ENCODE results near the gene MRPL23.

DNA sequence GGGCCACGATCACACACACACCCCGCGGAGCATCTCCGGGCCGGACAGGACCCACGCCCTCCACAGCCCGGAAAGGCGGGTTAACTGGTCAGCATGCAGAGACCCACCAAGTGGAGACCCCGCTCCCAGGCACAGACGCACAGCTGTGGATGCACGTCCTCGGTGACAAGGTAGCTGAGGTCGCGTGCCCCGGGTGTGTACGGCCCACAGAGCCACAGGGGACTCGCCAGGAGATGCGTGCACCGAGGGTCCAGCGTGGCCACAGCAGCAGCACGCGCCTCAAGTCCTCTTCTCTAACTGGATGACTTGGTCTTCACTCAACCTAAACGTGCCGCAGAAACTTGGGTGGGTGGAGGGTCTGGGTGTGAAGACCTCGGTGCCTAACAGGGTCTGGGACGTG is 45.0 kb downstream of the MRPL23 start:
- TF ChIP-seq, protein P1, sequence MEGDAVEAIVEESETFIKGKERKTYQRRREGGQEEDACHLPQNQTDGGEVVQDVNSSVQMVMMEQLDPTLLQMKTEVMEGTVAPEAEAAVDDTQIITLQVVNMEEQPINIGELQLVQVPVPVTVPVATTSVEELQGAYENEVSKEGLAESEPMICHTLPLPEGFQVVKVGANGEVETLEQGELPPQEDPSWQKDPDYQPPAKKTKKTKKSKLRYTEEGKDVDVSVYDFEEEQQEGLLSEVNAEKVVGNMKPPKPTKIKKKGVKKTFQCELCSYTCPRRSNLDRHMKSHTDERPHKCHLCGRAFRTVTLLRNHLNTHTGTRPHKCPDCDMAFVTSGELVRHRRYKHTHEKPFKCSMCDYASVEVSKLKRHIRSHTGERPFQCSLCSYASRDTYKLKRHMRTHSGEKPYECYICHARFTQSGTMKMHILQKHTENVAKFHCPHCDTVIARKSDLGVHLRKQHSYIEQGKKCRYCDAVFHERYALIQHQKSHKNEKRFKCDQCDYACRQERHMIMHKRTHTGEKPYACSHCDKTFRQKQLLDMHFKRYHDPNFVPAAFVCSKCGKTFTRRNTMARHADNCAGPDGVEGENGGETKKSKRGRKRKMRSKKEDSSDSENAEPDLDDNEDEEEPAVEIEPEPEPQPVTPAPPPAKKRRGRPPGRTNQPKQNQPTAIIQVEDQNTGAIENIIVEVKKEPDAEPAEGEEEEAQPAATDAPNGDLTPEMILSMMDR (IDR thresholded peaks at IDR 0.05; ENCODE audit: poor library complexity), result no peak
- TF ChIP-seq EZH2phosphoT487 (IDR thresholded peaks at IDR 0.05; ENCODE audit: low read depth, severe bottlenecking, unreplicated experiment), result no peak

All from hepatocyte (in vitro differentiated cells).